HepG2 (cell line): ENCODE measurements around the gene ATP13A2. TPM values are rescaled to one million over a fixed set of nuclear protein-coding genes. Genes with fewer than 3 reads are reported as not detected.
A peak's percentile ranks its signal among the peaks of the same experiment; 100 is the strongest.
"Not testable (repeated sequence)": the region's sequence is repeated elsewhere in the genome, so short reads cannot be mapped to it uniquely, and the experiment has no call there.

Experiments
- ATAC-seq: fragments of 200-7000 bp; cut with Tn5 transposase; 3 replicates; pipeline ENCODE4 v1.9.1; 2020; ENCODE audit warnings: mild to moderate bottlenecking, moderate library complexity
- BruUV-seq: library from RNA; stranded (reverse); fragments of 400-500 nt; replicated peaks from 2 replicates; lab custom pipeline; 2021; lab: Mats Ljungman, UMichigan
- CTCF ChIA-PET: fragments of 300-600 bp; formaldehyde crosslinking; extraction: SDS; loops from one replicate; lab custom pipeline; 2021; ENCODE audit warnings: low total read pairs, inconsistent platforms, low intra/inter-chr PET ratio; lab: Yijun Ruan, JAX
- POLR2A ChIA-PET: fragments of 350-600 bp; sonication (Branson Sonifier 250); formaldehyde crosslinking; loops from one replicate; lab custom pipeline; 2020; ENCODE audit warnings: antibody characterized with exemption, inconsistent platforms; lab: Yijun Ruan, JAX
- DNase-seq: peaks from one replicate; pipeline ENCODE4 v3.0.0-alpha.2; 2015; ENCODE audit warnings: low spot score
- FAIRE-seq: peaks from 3 replicates; lab custom pipeline; 2011; peaks lifted over from hg19 to GRCh38; lab: Jason Lieb, UNC
- H2AFZ ChIP-seq: one replicate; pipeline ENCODE4 v1.6.1; 2011; ENCODE audit warnings: low read length, inconsistent platforms
- H3K27ac ChIP-seq: fragments of 300-600 bp; 3 replicates; pipeline ENCODE4 v1.8.0; 2011; ENCODE audit warnings: mixed run types, mild to moderate bottlenecking, mixed read lengths, low read length, inconsistent platforms; ENCODE audit not compliant: insufficient read depth; ENCODE audit errors: extremely low read length
- H3K27me3 ChIP-seq, 2 experiments: fragments of 200-600 bp in 1 of 2; 2 replicates in 1 of 2; 3 replicates in 1 of 2; pipeline versions ENCODE4 v1.6.0 to v1.8.0; 2011; ENCODE audit warnings: low read length in 2 of 2, mild to moderate bottlenecking in 2 of 2, moderate library complexity in 2 of 2, inconsistent platforms in 1 of 2; ENCODE audit not compliant: insufficient read depth in 2 of 2, control insufficient read depth in 1 of 2
- H3K36me3 ChIP-seq, 2 experiments: fragments of 200-600 bp in 1 of 2; replicated peaks in 1 of 2; 2 replicates in 1 of 2; 3 replicates in 1 of 2; pipeline versions ENCODE4 v1.5.1 to v1.8.0; 2011; ENCODE audit warnings: low read length in 2 of 2, inconsistent platforms in 1 of 2; ENCODE audit not compliant: insufficient read depth in 2 of 2, control insufficient read depth in 1 of 2
- H3K4me1 ChIP-seq: 2 replicates; pipeline ENCODE4 v1.5.1; 2012; ENCODE audit warnings: low read length, inconsistent platforms; ENCODE audit not compliant: insufficient read depth
- H3K4me2 ChIP-seq: 2 replicates; pipeline ENCODE4 v1.6.0; 2011; ENCODE audit warnings: low read depth, low read length, inconsistent platforms
- H3K4me3 ChIP-seq, 3 experiments: fragments of 200-600 bp in 1 of 3; sonication (generic), shearing (Covaris generic) in 1 of 3; replicated peaks in 1 of 3; 2 replicates each; pipeline ENCODE4 v1.5.1; 2011 to 2016; ENCODE audit warnings: low read length in 3 of 3, inconsistent platforms in 2 of 3, low read depth in 2 of 3, mild to moderate bottlenecking in 2 of 3, control low read depth in 1 of 3, mixed read lengths in 1 of 3; ENCODE audit not compliant: insufficient read depth in 1 of 3
- H3K79me2 ChIP-seq: one replicate; pipeline ENCODE4 v1.6.1; 2011; ENCODE audit warnings: low read length, inconsistent platforms; ENCODE audit not compliant: insufficient read depth
- H3K9ac ChIP-seq: 2 replicates; pipeline ENCODE4 v1.6.0; 2011; ENCODE audit warnings: mild to moderate bottlenecking, low read depth, low read length, inconsistent platforms; ENCODE audit not compliant: insufficient read depth
- H3K9me3 ChIP-seq: 2 replicates; pipeline ENCODE4 v1.5.1; 2012; ENCODE audit warnings: mild to moderate bottlenecking, low read length
- H4K20me1 ChIP-seq: 2 replicates; pipeline ENCODE4 v1.6.0; 2011; ENCODE audit warnings: inconsistent platforms, mild to moderate bottlenecking, low read length, moderate library complexity; ENCODE audit not compliant: insufficient read depth
- KMT2A ChIP-seq: sonication (generic); formaldehyde crosslinking; IDR thresholded peaks from 2 replicates; pipeline ENCODE4 v1.4.0; 2020; ENCODE audit warnings: missing genetic modification reagents
- NFYB ChIP-seq: sonication (generic); formaldehyde crosslinking; IDR thresholded peaks from 2 replicates; pipeline ENCODE4 v1.4.0; 2020; ENCODE audit warnings: missing genetic modification reagents
- RXRA ChIP-seq: sonication (generic); formaldehyde crosslinking; IDR thresholded peaks from 2 replicates; pipeline ENCODE4 v1.5.1; 2020; ENCODE audit warnings: missing genetic modification reagents
- ZNF564 ChIP-seq: sonication (generic); formaldehyde crosslinking; IDR thresholded peaks from 2 replicates; pipeline ENCODE4 v1.8.1; 2023; ENCODE audit warnings: mild to moderate bottlenecking, missing genetic modification reagents
- WGBS: methylation state at CpG from one replicate; pipeline ENCODE4 v1.1.6; 2017; ENCODE audit warnings: low lambda C conversion rate; 5-methylcytosine and 5-hydroxymethylcytosine counted together
- in situ Hi-C: cut with HindIII; loops from 2 replicates; pipeline ENCODE4 v1.10.0; 2017; ENCODE audit warnings: low pct_unique_long_range_greater_than_20kb; ENCODE audit not compliant: extremely low pct_ligation_motif_present
- intact Hi-C: fragments of 100-400 bp; cut with micrococcal nuclease; formaldehyde crosslinking; loops from one replicate; pipeline ENCODE4 v1.10.0; 2022; ENCODE audit not compliant: unreplicated experiment
- polyA plus RNA-seq, 8 experiments: library from polyadenylated mRNA; depleted of rRNA in 3 of 8; stranded (reverse) in 7 of 8; unstranded in 1 of 8; fragments of >200 nt; fragmentation: Illumina TruSeq in 4 of 8; extraction: Trizol in 4 of 8; gene quantifications; 2 replicates each; pipeline versions ENCODE4 v1.2.1 to v1.2.3, GENCODE V29; 2011 to 2016; ENCODE audit warnings: low read depth in 4 of 8, missing spikeins in 1 of 8, mixed read lengths in 1 of 8; ENCODE audit not compliant: insufficient read depth in 1 of 8
- total RNA-seq, 5 experiments: library from RNA; depleted of rRNA; stranded (reverse); fragments of >200 nt; fragmentation: Illumina TruSeq; extraction: Trizol; gene quantifications; 2 replicates each; pipeline ENCODE4 v1.2.3, GENCODE V29; 2016; ENCODE audit warnings: low read depth in 1 of 5
- TF ChIP-seq, protein P1 (sequence below): sonication (generic); formaldehyde crosslinking; IDR thresholded peaks from one replicate; pipeline ENCODE4 v1.5.1; 2020; ENCODE audit warnings: mild to moderate bottlenecking, missing genetic modification reagents; ENCODE audit errors: not compliant biosample characterization
- TF ChIP-seq, protein P2 (sequence below): sonication (generic); formaldehyde crosslinking; IDR thresholded peaks from 2 replicates; pipeline ENCODE4 v1.8.0; 2022; ENCODE audit warnings: mild to moderate bottlenecking, missing genetic modification reagents; ENCODE audit not compliant: insufficient replicate concordance

The ATP13A2 gene
- total and polyA plus RNA-seq, 2 of the 13 experiments (the other 11 are each of a cell fraction or from before 2014, with no cell fraction given) = 13.2 to 16.2 TPM

GRCh38 chr1:16944038-16944437 lies 67.7 kb downstream of the ATP13A2 start (continued):
- TF ChIP-seq, protein P1, sequence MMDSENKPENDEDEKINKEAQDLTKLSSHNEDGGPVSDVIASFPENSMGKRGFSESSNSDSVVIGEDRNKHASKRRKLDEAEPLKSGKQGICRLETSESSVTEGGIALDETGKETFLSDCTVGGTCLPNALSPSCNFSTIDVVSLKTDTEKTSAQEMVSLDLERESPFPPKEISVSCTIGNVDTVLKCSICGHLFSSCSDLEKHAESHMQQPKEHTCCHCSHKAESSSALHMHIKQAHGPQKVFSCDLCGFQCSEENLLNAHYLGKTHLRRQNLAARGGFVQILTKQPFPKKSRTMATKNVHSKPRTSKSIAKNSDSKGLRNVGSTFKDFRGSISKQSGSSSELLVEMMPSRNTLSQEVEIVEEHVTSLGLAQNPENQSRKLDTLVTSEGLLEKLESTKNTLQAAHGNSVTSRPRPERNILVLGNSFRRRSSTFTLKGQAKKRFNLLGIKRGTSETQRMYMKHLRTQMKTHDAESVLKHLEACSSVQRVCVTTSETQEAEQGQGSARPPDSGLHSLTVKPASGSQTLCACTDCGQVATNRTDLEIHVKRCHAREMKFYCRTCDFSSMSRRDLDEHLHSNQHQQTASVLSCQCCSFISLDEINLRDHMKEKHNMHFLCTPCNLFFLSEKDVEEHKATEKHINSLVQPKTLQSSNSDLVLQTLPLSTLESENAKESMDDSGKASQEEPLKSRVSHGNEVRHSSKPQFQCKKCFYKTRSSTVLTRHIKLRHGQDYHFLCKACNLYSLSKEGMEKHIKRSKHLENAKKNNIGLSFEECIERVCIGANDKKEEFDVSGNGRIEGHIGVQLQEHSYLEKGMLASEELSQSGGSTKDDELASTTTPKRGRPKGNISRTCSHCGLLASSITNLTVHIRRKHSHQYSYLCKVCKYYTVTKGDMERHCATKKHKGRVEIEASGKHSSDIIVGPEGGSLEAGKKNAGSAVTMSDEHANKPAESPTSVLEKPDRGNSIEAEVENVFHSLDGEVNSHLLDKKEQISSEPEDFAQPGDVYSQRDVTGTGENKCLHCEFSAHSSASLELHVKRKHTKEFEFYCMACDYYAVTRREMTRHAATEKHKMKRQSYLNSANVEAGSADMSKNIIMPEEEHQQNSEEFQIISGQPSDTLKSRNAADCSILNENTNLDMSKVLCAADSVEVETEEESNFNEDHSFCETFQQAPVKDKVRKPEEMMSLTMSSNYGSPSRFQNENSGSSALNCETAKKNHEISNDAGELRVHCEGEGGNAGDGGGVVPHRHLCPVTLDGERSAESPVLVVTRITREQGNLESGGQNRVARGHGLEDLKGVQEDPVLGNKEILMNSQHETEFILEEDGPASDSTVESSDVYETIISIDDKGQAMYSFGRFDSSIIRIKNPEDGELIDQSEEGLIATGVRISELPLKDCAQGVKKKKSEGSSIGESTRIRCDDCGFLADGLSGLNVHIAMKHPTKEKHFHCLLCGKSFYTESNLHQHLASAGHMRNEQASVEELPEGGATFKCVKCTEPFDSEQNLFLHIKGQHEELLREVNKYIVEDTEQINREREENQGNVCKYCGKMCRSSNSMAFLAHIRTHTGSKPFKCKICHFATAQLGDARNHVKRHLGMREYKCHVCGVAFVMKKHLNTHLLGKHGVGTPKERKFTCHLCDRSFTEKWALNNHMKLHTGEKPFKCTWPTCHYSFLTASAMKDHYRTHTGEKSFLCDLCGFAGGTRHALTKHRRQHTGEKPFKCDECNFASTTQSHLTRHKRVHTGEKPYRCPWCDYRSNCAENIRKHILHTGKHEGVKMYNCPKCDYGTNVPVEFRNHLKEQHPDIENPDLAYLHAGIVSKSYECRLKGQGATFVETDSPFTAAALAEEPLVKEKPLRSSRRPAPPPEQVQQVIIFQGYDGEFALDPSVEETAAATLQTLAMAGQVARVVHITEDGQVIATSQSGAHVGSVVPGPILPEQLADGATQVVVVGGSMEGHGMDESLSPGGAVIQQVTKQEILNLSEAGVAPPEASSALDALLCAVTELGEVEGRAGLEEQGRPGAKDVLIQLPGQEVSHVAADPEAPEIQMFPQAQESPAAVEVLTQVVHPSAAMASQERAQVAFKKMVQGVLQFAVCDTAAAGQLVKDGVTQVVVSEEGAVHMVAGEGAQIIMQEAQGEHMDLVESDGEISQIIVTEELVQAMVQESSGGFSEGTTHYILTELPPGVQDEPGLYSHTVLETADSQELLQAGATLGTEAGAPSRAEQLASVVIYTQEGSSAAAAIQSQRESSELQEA (CRISPR knock-in tag) = no peak
- TF ChIP-seq, protein P2, sequence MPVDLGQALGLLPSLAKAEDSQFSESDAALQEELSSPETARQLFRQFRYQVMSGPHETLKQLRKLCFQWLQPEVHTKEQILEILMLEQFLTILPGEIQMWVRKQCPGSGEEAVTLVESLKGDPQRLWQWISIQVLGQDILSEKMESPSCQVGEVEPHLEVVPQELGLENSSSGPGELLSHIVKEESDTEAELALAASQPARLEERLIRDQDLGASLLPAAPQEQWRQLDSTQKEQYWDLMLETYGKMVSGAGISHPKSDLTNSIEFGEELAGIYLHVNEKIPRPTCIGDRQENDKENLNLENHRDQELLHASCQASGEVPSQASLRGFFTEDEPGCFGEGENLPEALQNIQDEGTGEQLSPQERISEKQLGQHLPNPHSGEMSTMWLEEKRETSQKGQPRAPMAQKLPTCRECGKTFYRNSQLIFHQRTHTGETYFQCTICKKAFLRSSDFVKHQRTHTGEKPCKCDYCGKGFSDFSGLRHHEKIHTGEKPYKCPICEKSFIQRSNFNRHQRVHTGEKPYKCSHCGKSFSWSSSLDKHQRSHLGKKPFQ (CRISPR knock-in tag) = no peak
- TF ChIP-seq NFYB (CRISPR knock-in tag) (no peak), RXRA (CRISPR knock-in tag) (no peak), ZNF564 (CRISPR knock-in tag) (no peak), KMT2A (CRISPR knock-in tag) (no peak)

- intact Hi-C loops = not testable (repeated sequence)
These were observed 72.1 kb downstream of the ATP13A2 start for GRCh38 chr1:16939386-16940180.

More at GRCh38 chr1:16939386-16940180, 72.1 kb downstream of the ATP13A2 start:
- POLR2A ChIA-PET, H3K79me2 ChIP-seq, BruUV-seq, H3K27ac ChIP-seq, CTCF ChIA-PET, H3K9me3 ChIP-seq, H3K36me3 ChIP-seq, H2AFZ ChIP-seq, H3K27me3 ChIP-seq, H3K9ac ChIP-seq, FAIRE-seq, H4K20me1 ChIP-seq, in situ Hi-C loops, H3K4me3 ChIP-seq, DNase-seq, H3K4me2 ChIP-seq, H3K4me1 ChIP-seq: not testable (repeated sequence)
- ATAC-seq = peak; percentile 45; the same call in 2 of the 3 replicates
- 97% methylated on average over 27 of the region's 32 CpGs for WGBS
